Bone marrow (tissue), 2 donors: Measurements from ENCODE around the gene DIRAS2.

Experiments
- DNase-seq, 2 donors: peaks; one replicate each; lab custom pipeline; 2025; lab: John Stamatoyannopoulos, UW

Gene DIRAS2

GRCh38 chr9:90612957-90613356, 29.7 kb downstream of the DIRAS2 start:
- DNase-seq, result no peak

GRCh38 chr9:90611568-90611967, 31.1 kb downstream of the DIRAS2 start:
- no peak for DNase-seq

GRCh38 chr9:90611121-90611520, 31.5 kb downstream of the DIRAS2 start:
- no peak for DNase-seq

- DNase-seq, result no peak
Measured at GRCh38 chr9:90607701-90608516, 34.7 kb downstream of the DIRAS2 start.

- no peak for DNase-seq
Measured at GRCh38 chr9:90600029-90600428, 42.6 kb downstream of the DIRAS2 start.

GRCh38 chr9:90598191-90598590, 44.4 kb downstream of the DIRAS2 start:
- DNase-seq, result no peak

GRCh38 chr9:90593646-90594045, 49.0 kb downstream of the DIRAS2 start:
- no peak for DNase-seq

- no peak for DNase-seq
Measured at GRCh38 chr9:90580576-90580975, 62.0 kb downstream of the DIRAS2 start.

GRCh38 chr9:90579181-90579580, 63.4 kb downstream of the DIRAS2 start:
- DNase-seq, result no peak

- DNase-seq, result no peak
Measured at GRCh38 chr9:90578126-90578815, 64.4 kb downstream of the DIRAS2 start.

- no peak for DNase-seq
Measured at GRCh38 chr9:90569511-90569910, 73.1 kb downstream of the DIRAS2 start.

GRCh38 chr9:90568667-90569066, 74.0 kb downstream of the DIRAS2 start:
- DNase-seq, result no peak

GRCh38 chr9:90562229-90562628, 80.4 kb downstream of the DIRAS2 start:
- no peak for DNase-seq
